Osteocyte (in vitro differentiated cells): ENCODE data around the gene CAMK1D. TPM values are rescaled to one million over a fixed set of nuclear protein-coding genes. Genes with fewer than 3 reads are reported as not detected.

Experiments used
- DNase-seq: peaks from one replicate; pipeline ENCODE4 v3.0.0; 2021; ENCODE audit warnings: mixed read lengths; ENCODE audit not compliant: unreplicated experiment; ENCODE audit errors: extremely low spot score
- H3K27ac Mint-ChIP-seq: one replicate; pipeline ENCODE4 v1.8.0; 2021; ENCODE audit warnings: mild to moderate bottlenecking, mixed read lengths; ENCODE audit not compliant: unreplicated experiment
- H3K27me3 Mint-ChIP-seq: one replicate; pipeline ENCODE4 v1.8.0; 2021; ENCODE audit warnings: mixed read lengths; ENCODE audit not compliant: unreplicated experiment
- H3K36me3 Mint-ChIP-seq: one replicate; pipeline ENCODE4 v1.8.0; 2021; ENCODE audit warnings: mixed read lengths; ENCODE audit not compliant: unreplicated experiment
- H3K4me1 Mint-ChIP-seq: one replicate; pipeline ENCODE4 v1.8.0; 2021; ENCODE audit warnings: mixed read lengths; ENCODE audit not compliant: unreplicated experiment
- H3K4me3 Mint-ChIP-seq: one replicate; pipeline ENCODE4 v1.8.0; 2021; ENCODE audit warnings: mild to moderate bottlenecking, moderate library complexity, mixed read lengths; ENCODE audit not compliant: unreplicated experiment
- H3K9me3 Mint-ChIP-seq: one replicate; pipeline ENCODE4 v1.8.0; 2021; ENCODE audit warnings: mixed read lengths; ENCODE audit not compliant: unreplicated experiment
- total RNA-seq: library from RNA; stranded (reverse); gene quantifications from 2 replicates; pipeline ENCODE4 v1.2.1, GENCODE V29; 2021
- TF ChIP-seq, protein P1 (sequence below): fragments of 200-600 bp; sonication (generic); IDR thresholded peaks from 2 replicates; pipeline ENCODE4 v1.5.0; 2021; ENCODE audit warnings: antibody characterized with exemption, mild to moderate bottlenecking, moderate library complexity

CAMK1D gene
- total RNA-seq, 1 donor from 2014 or later, result 13.7 TPM

DNA sequence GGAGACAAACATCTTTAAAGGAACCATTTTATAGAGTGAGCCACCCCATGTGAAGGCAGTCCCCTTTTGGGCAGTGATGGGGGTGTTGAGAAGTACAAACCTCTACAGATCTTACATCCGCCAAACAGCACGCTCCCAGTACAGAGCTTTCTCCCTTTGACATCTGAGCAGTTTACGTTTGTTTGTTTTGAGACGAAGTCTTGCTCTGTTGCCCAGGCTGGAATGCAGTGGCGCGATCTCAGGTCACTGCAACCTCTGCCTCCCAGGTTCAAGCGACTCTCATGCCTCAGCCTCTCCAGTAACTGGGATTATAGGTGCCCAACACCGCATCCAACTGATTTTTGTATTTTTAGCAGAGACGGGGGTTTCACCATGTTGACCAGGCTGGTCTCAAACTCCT, 523.2 kb downstream of the CAMK1D start:
- H3K27ac Mint-ChIP-seq, result no peak overlapping the region
- peaks cover 6% of the 10 kb centered on the region for H3K4me1 Mint-ChIP-seq
- H3K4me3 Mint-ChIP-seq, result no peak overlapping the region
- DNase-seq, result no peak
- TF ChIP-seq, protein P1, sequence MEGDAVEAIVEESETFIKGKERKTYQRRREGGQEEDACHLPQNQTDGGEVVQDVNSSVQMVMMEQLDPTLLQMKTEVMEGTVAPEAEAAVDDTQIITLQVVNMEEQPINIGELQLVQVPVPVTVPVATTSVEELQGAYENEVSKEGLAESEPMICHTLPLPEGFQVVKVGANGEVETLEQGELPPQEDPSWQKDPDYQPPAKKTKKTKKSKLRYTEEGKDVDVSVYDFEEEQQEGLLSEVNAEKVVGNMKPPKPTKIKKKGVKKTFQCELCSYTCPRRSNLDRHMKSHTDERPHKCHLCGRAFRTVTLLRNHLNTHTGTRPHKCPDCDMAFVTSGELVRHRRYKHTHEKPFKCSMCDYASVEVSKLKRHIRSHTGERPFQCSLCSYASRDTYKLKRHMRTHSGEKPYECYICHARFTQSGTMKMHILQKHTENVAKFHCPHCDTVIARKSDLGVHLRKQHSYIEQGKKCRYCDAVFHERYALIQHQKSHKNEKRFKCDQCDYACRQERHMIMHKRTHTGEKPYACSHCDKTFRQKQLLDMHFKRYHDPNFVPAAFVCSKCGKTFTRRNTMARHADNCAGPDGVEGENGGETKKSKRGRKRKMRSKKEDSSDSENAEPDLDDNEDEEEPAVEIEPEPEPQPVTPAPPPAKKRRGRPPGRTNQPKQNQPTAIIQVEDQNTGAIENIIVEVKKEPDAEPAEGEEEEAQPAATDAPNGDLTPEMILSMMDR, result no peak
- no peaks in the 10 kb centered on the region for H3K9me3 Mint-ChIP-seq
- peaks cover 35% of the 10 kb centered on the region for H3K27me3 Mint-ChIP-seq
- no peaks in the 10 kb centered on the region for H3K36me3 Mint-ChIP-seq

DNA sequence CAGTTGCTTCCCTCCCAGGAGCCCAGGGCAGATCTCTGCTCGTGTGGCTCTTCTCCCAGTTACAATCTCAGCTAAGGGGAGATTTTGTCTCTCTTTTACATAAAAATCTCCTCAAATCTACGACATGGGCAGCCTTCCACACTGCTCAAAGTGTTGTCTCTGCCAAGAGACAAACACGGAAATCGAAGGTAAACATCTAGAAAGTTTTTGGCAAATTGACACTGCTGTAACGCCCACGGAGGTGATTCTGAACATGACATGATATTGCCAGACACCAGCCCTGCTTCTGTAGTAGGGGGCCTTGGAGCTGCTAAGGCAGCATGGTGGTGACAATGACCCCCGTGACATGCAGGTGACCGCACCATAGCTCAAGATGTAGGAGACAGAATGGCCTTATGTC, 523.8 kb downstream of the CAMK1D start:
- Mint-ChIP-seq H3K9me3 (no peaks in the 10 kb centered on the region), H3K27me3 (peaks cover 35% of the 10 kb centered on the region), H3K27ac (no peak overlapping the region), H3K36me3 (no peaks in the 10 kb centered on the region), H3K4me1 (peaks cover 6% of the 10 kb centered on the region), H3K4me3 (no peak overlapping the region)
- TF ChIP-seq, protein P1, result no peak
- DNase-seq, result no peak

DNA sequence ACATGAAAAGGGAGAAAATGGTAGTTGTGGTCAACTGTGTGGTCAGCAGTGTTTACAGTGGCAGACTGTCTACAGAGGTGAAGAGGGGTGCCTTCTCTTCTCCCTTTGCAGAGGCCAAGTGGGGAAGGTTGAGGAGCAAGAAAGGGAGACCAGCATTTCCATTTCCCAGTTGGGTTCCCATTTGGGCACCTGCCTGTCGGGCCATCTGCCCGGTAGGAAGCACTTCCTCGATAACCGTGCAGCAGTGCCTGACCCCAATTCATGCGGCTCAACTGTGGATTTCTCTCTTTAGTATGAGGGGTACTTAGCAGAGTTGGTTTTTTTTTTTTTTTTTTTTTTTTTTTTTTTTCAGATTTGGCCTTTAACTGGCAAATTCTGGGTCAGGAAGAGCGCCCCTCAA, 525.2 kb downstream of the CAMK1D start:
- Mint-ChIP-seq H3K4me3 (no peak overlapping the region), H3K9me3 (no peaks in the 10 kb centered on the region), H3K27ac (no peak overlapping the region), H3K36me3 (no peaks in the 10 kb centered on the region), H3K4me1 (peaks cover 6% of the 10 kb centered on the region), H3K27me3 (peaks cover 40% of the 10 kb centered on the region)
- TF ChIP-seq, protein P1, result no peak
- no peak for DNase-seq

DNA sequence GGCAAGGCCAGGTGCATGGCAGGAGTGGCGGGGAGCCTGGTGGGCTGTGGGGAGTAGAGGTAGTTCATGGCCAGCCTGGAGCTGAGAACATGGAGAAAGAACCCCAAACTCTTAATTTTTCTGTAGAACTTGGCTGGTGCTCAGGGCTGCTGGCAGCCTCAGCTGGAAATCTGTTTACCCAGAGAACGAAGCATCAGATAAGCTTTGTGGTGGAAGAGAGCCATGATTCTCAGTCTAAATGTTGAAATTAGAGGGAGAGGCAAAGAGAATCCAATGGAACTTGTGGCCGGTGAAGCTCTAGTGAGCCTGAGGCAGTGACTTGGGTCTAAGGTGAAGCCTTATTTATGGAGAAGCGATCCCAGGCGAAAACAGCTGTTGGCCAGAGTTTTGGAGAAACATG, 525.8 kb downstream of the CAMK1D start:
- Mint-ChIP-seq H3K27me3 (peaks cover 44% of the 10 kb centered on the region), H3K4me1 (peaks cover 6% of the 10 kb centered on the region), H3K4me3 (no peak overlapping the region), H3K9me3 (no peaks in the 10 kb centered on the region), H3K36me3 (no peaks in the 10 kb centered on the region), H3K27ac (no peak overlapping the region)
- TF ChIP-seq, protein P1, result no peak
- DNase-seq, result no peak

DNA sequence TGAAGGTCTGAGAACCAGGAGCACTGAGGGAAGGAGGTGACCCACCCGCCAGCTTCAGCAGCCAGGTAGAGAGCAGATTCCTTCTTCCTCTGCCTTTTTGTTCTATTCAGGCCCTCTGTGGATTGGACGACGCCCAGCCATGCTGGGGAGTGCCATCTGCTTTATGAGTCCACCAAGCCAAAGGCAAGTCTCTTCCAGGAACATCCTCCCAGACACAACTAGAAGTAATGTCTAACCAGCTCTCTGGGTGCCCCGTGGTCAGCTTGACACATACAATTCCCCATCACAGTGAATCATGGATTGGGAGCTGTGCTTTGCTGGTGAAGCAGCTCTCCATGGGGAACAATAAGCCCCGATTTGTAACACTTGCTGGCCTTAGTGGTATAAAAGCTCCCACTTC, 526.9 kb downstream of the CAMK1D start:
- peaks cover 6% of the 10 kb centered on the region for H3K4me1 Mint-ChIP-seq
- peaks cover 44% of the 10 kb centered on the region for H3K27me3 Mint-ChIP-seq
- no peaks in the 10 kb centered on the region for H3K36me3 Mint-ChIP-seq
- no peaks in the 10 kb centered on the region for H3K9me3 Mint-ChIP-seq
- DNase-seq, result no peak
- TF ChIP-seq, protein P1, result no peak
- no peak overlapping the region for H3K4me3 Mint-ChIP-seq
- H3K27ac Mint-ChIP-seq, result no peak overlapping the region
